ENCODE data around the gene GCC1.

- TF ChIP-seq POLR2AphosphoS5 (IDR thresholded peaks at IDR 0.05; ENCODE audit: low read depth) (peak; percentile 81), GABPA (IDR thresholded peaks at IDR 0.05; ENCODE audit: low read depth) (no peak), REST (IDR thresholded peaks at IDR 0.05; ENCODE audit: insufficient replicate concordance, low read depth) (no peak)
- TF ChIP-seq, protein P1, sequence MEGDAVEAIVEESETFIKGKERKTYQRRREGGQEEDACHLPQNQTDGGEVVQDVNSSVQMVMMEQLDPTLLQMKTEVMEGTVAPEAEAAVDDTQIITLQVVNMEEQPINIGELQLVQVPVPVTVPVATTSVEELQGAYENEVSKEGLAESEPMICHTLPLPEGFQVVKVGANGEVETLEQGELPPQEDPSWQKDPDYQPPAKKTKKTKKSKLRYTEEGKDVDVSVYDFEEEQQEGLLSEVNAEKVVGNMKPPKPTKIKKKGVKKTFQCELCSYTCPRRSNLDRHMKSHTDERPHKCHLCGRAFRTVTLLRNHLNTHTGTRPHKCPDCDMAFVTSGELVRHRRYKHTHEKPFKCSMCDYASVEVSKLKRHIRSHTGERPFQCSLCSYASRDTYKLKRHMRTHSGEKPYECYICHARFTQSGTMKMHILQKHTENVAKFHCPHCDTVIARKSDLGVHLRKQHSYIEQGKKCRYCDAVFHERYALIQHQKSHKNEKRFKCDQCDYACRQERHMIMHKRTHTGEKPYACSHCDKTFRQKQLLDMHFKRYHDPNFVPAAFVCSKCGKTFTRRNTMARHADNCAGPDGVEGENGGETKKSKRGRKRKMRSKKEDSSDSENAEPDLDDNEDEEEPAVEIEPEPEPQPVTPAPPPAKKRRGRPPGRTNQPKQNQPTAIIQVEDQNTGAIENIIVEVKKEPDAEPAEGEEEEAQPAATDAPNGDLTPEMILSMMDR (IDR thresholded peaks at IDR 0.05; ENCODE audit: insufficient read depth, low read length), result no peak
Observed at GRCh38 chr7:127594490-127594889, 9.1 kb upstream of the GCC1 start.
